ENCODE data around the gene SH3BGRL2. TPM values are rescaled to one million over a fixed set of nuclear protein-coding genes. Genes with fewer than 3 reads are reported as not detected.

Gene SH3BGRL2
- total RNA-seq = 26.1 TPM

DNA sequence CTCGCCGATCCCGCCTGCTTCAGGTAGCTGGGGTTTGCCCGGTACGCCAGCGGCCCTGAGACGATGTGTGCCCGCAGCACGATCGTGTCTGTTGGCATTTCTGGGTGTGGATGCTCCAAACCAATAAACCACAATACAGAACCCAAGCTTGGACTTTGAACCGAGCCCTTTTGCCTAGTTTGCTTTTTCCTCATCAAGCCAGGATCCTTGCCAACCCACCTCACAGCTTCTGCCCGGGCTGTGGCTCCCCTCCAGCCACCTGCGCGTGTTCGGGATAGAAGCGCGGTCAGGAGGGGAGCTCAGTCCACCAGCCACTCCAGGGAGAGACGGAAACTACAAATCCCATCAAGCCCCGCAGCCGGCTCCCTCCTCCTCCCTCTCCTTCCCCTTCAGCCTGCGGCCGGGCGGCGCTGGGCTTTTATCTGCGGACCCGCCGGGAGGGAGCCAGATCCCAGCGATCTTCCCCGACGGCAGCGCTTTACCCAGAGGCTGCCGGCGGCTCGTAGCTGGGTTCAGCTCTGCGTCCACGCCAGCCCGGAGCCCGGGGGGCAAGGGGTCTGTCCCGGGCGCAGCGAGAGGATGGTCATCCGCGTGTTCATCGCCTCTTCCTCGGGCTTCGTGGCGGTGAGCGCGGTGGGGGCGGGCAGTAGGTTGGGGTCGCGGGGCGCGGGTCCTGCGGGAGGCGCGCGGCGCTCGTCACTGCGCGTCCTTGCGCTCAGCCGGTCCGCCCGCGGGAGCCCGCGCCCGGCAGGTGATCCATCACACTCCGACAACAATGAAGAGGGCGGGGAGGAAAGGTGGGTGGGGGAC is at the start of gene SH3BGRL2:
TSS of gene SH3BGRL2 (plus strand) at position 447 of the 810 bp plus-strand sequence. CDS start at position 580, 133 bp downstream.
- H3K4me1 ChIP-seq (ENCODE audit: insufficient read depth, low read length) = peaks cover 12% of the 10 kb centered on the region
- H3K9me3 ChIP-seq (ENCODE audit: low read depth, low read length) = no peaks in the 10 kb centered on the region
- peaks cover 47% of the 10 kb centered on the region for H3K27me3 ChIP-seq (ENCODE audit: insufficient read depth, low read length)
- H3K4me3 ChIP-seq (ENCODE audit: low read length) = peak within 1 kb of the TSS; percentile 33

DNA sequence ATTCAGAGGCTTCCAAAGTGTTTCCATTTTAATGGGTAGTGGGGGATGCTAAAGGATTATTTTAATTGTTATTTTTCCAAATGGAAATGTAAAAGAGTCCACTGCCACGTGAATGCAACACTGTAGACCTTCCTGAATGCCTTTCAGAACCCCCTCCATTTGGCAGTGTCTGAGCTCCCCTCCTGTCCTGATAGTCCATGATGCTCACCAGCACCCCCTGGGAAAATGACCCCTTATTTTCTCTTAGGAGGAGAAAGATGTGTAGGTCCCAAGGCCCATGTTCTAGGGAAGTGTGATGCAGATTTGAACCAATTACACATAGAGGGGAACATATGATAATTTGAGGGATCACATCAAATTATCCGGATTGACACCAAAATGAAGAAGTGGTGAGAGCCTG is 46.8 kb upstream of the SH3BGRL2 start:
- no peaks in the 10 kb centered on the region for H3K27me3 ChIP-seq (ENCODE audit: insufficient read depth, low read length)
- H3K4me3 ChIP-seq (ENCODE audit: low read length) = no peak overlapping the region
- H3K9me3 ChIP-seq (ENCODE audit: low read depth, low read length) = no peaks in the 10 kb centered on the region
- H3K4me1 ChIP-seq (ENCODE audit: insufficient read depth, low read length) = no peaks in the 10 kb centered on the region

DNA sequence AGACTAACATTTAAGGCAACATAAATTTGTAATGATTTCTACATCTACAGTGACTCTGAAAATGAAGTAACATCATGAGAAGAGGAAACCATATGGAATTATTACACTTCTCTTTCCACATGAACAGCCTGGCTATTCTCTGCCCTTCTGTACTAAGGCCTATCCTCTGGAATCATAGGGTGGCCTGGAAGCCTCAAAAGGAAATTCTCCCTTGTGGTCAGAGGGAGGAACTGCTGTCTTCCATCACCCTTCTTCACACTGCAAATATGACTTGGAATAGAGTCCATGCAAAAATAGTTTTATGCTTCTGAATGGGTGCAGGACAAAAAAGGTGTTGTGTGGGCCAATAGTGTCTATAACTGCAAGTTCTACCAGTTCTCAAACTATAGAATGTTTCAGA is 44.6 kb upstream of the SH3BGRL2 start:
- H3K9me3 ChIP-seq (ENCODE audit: low read depth, low read length) = no peaks in the 10 kb centered on the region
- no peak overlapping the region for H3K4me3 ChIP-seq (ENCODE audit: low read length)
- no peaks in the 10 kb centered on the region for H3K4me1 ChIP-seq (ENCODE audit: insufficient read depth, low read length)
- H3K27me3 ChIP-seq (ENCODE audit: insufficient read depth, low read length) = no peaks in the 10 kb centered on the region

DNA sequence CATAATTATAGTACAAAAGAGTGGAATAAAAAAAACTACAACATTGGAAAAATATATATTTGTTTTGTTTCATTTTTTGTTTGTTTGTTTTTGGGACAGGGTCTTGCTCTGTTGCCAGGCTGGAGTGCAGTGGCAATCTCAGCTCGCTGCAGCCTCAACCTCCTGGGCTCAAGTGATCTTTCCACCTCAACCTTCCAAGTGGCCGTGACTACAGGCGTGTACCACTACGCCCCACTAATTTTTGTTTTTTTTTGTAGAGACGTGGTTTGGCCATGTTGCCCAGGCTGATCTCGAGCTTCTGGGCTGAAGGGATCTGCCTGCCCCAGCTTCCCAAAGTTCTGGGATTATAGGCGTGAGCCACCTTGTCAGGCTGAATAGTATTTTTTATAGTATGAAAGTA is 41.4 kb upstream of the SH3BGRL2 start:
- no peaks in the 10 kb centered on the region for H3K4me1 ChIP-seq (ENCODE audit: insufficient read depth, low read length)
- no peak overlapping the region for H3K4me3 ChIP-seq (ENCODE audit: low read length)
- no peaks in the 10 kb centered on the region for H3K9me3 ChIP-seq (ENCODE audit: low read depth, low read length)
- no peaks in the 10 kb centered on the region for H3K27me3 ChIP-seq (ENCODE audit: insufficient read depth, low read length)

DNA sequence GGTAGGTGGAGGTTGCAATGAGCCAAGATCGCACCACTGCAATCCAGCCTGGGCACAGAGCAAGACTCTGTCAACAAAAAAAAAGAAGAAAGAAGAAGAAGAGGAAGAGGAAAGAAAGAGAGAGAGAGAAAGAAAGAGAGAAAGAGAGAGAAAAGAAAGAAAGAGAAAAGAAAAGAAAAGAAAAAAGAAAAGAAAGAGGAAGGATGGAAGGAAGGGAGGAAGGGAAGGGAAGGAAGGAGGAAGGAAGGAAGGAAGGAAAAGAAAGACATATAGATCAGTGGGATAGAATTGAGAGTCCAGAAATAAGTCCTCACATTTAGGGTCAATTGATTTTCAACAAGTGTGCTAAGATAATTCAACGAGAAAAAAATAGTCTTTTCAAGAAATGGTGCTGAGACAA is 34.0 kb upstream of the SH3BGRL2 start:
- no peaks in the 10 kb centered on the region for H3K9me3 ChIP-seq (ENCODE audit: low read depth, low read length)
- H3K4me3 ChIP-seq (ENCODE audit: low read length) = no peak overlapping the region
- H3K27me3 ChIP-seq (ENCODE audit: insufficient read depth, low read length) = no peaks in the 10 kb centered on the region
- no peaks in the 10 kb centered on the region for H3K4me1 ChIP-seq (ENCODE audit: insufficient read depth, low read length)

DNA sequence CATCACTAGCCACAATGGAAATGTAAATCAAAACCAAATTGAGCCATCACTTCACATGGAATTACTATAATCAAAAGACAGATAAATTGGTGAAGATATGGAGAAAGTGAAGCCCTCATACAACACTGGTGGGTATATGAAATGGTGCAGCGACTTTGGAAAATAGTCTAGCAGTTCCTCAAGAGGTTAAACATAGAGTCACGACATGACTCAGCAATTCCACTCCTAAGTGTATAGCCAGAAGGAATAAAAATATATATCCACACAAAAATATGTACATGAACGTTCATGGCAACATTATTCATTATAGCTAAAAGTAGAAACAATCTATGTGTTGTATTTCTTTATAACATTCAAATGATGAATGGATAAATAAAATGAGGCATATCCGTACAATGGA is 33.1 kb upstream of the SH3BGRL2 start:
- Histone ChIP-seq H3K27me3 (ENCODE audit: insufficient read depth, low read length) (no peaks in the 10 kb centered on the region), H3K9me3 (ENCODE audit: low read depth, low read length) (no peaks in the 10 kb centered on the region), H3K4me3 (ENCODE audit: low read length) (no peak overlapping the region), H3K4me1 (ENCODE audit: insufficient read depth, low read length) (no peaks in the 10 kb centered on the region)

DNA sequence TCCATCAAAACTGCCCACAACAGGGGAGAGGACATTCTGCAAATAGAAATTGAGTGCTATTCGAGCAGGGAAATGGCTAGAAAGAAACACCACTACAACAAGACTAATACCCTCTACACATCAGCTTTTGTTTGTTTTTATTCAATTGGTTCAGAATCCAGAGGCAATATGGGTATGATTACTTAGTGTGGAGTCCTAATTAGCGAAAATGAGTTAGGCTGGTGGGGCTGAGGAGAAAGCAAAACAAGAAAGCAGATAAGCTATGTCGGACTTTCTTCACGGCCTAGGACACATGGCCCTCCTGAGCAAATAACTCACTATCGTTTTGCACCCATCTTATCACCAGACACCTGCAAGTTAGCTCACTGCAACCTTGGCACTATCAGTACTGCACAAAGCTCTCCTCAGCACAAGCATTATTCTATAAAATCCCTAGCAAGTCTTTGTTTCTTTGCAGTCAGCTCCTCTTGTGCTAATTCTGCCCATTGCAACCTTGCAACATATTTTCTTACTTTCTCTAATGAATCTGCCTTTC is 31.3 kb upstream of the SH3BGRL2 start:
- no peak overlapping the region for H3K4me3 ChIP-seq (ENCODE audit: low read length)
- no peaks in the 10 kb centered on the region for H3K9me3 ChIP-seq (ENCODE audit: low read depth, low read length)
- no peaks in the 10 kb centered on the region for H3K4me1 ChIP-seq (ENCODE audit: insufficient read depth, low read length)
- no peaks in the 10 kb centered on the region for H3K27me3 ChIP-seq (ENCODE audit: insufficient read depth, low read length)

DNA sequence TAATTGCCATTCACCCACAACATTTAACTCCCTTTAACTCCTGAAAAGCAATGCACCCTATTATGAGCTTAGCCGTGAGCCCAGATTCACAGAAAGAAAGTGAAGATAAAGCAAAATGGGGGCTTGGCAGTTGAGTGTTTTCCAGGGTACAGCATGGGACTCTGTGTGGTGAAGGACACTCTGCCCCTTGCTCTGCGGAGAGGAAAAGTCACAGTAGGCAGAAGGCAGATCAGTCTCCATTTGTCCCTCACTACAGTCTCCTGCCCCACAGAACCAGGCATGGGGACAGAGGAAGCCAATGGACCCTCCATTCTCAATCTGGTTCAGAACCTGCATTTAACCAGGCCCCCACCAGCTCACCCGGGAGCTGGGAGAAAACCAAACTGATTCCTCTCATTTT is 30.8 kb upstream of the SH3BGRL2 start:
- H3K27me3 ChIP-seq (ENCODE audit: insufficient read depth, low read length) = no peaks in the 10 kb centered on the region
- H3K9me3 ChIP-seq (ENCODE audit: low read depth, low read length) = no peaks in the 10 kb centered on the region
- H3K4me3 ChIP-seq (ENCODE audit: low read length) = no peak overlapping the region
- H3K4me1 ChIP-seq (ENCODE audit: insufficient read depth, low read length) = no peaks in the 10 kb centered on the region

DNA sequence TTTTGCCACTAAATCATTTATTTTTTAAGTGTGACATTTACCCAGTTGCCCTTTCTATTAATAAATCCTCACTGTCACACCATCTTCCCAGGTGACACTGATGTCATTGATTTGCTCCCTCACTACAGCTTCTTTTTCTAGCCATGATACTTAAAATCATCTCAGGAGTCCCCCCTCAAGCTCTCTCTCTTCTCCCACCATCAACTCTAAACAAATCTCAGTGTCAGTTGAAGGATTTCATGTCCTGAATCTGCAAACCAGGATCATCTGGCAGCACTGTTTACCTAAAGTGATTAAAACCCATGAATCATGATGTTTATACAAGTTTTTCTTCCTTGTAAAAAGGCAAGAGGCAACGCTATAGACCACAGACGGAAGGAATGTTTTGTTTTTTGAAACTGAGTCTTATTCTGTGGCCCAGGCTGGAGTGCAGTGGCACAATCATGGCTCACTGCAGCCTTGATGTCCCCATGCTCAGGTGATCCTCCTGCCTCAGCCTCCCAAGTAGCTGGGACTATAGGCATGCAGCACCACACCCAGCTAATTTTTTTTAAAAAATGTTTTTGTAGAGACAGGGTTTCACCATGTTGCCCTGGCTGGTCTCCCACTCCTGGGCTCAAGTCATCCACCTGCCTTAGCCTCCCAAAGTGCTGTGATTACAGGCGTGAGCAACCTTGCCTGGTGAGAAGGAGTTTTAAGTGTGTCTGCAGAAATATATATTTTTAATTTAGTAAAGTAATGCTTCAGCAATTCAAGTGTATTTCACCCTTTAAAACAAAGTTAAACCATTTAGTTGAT is 30.1 kb upstream of the SH3BGRL2 start:
- Histone ChIP-seq H3K4me1 (ENCODE audit: insufficient read depth, low read length) (no peaks in the 10 kb centered on the region), H3K9me3 (ENCODE audit: low read depth, low read length) (no peaks in the 10 kb centered on the region), H3K27me3 (ENCODE audit: insufficient read depth, low read length) (no peaks in the 10 kb centered on the region), H3K4me3 (ENCODE audit: low read length) (no peak overlapping the region)

DNA sequence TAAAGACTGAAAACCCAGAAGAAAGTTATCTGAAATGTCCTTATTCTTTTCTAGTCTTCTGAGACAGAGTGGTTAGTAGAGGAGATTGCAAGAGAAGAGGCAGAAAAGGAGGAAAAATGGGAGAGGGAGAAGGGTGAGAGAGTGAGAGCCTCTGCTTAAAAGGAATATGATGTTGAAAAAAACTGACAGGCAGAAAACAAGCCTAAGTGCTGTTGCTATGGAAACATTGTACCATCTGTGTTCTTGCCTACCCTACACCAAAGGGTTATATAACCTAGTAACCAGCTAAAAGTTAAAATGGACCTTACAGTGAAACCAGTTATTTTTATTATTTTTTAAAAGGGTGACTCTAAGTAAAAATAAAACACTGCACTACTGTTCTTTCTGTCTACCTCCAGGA is 28.3 kb upstream of the SH3BGRL2 start:
- Histone ChIP-seq H3K4me1 (ENCODE audit: insufficient read depth, low read length) (no peaks in the 10 kb centered on the region), H3K9me3 (ENCODE audit: low read depth, low read length) (no peaks in the 10 kb centered on the region), H3K4me3 (ENCODE audit: low read length) (no peak overlapping the region), H3K27me3 (ENCODE audit: insufficient read depth, low read length) (no peaks in the 10 kb centered on the region)

DNA sequence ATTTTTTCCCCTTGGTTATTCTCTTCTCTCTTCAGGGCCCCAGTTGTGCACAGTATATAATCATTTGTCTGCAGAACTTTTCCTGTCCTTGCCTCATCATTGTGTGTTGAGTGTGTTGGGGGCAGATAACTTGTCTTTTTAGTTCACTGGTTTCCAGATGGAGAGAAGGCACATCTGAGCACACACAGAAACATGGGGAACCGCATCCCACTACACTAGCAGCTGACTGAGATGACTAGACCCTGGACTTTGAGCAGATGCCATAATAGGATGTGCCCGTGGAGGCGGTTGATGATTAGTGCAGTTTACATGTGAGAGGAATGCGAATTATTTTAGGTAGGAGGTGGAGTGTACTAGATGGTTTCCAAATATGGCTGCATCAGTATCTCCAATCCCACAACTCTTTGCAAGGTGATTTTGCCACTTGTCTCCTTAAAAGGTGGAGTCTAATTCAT is 26.5 kb upstream of the SH3BGRL2 start:
- no peaks in the 10 kb centered on the region for H3K4me1 ChIP-seq (ENCODE audit: insufficient read depth, low read length)
- H3K27me3 ChIP-seq (ENCODE audit: insufficient read depth, low read length) = no peaks in the 10 kb centered on the region
- H3K4me3 ChIP-seq (ENCODE audit: low read length) = no peak overlapping the region
- no peaks in the 10 kb centered on the region for H3K9me3 ChIP-seq (ENCODE audit: low read depth, low read length)

DNA sequence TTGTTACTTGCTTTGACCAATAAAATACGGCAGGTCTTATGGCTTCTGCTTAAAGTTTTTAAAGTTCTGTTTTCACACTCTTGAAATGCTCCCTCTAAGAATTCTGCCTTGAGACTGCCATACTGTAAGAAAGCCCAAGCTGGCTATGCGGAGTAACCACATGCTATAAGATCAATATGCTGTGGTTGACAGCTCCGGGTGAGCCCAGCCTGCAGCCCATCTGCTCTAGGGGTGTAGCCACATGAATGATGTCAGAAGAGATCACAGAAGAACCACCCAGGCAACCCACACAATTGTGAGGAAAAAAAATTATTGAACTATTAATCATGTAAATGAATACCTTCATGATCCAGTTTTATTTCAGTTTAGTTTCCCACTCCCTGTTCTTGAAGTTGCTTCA is 26.1 kb upstream of the SH3BGRL2 start:
- no peaks in the 10 kb centered on the region for H3K9me3 ChIP-seq (ENCODE audit: low read depth, low read length)
- H3K4me3 ChIP-seq (ENCODE audit: low read length) = no peak overlapping the region
- H3K4me1 ChIP-seq (ENCODE audit: insufficient read depth, low read length) = no peaks in the 10 kb centered on the region

DNA sequence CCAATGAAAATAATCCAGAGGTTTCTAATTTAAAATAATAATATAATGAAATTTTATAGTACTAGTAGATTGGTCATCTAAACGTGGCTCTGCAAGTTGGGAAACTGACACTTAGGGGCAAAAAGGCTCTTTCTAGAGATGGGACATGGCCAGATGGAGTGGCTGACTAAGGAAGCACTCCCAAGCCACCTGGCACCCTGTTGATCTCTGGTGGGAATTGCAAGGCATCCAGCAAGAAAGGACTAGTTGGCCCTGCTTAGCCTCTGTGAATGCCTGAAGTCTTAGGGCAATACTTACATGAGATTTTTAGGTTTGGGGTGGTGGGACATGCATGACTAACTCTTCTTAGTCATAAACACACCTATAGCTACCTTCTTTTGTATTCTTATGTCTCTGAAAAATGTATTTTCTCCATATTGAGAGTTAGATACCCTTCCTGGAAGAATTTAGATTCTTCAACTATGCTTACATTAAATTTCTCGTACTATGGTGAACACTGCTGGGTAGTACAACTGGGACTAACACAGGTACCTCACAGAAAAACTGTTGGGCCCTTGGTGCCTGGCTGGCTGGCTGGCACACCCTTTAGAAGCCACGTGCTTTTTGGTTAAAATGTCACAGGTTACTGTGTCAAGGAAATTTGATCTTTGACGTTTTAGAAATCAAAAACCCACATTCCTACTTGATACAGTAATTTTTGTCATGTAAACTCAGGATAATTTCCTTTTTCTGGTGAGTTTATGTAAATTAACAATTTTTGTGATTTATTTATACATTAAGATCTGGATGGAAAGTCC is 25.0 kb upstream of the SH3BGRL2 start:
- Histone ChIP-seq H3K9me3 (ENCODE audit: low read depth, low read length) (no peaks in the 10 kb centered on the region), H3K27me3 (ENCODE audit: insufficient read depth, low read length) (no peaks in the 10 kb centered on the region), H3K4me3 (ENCODE audit: low read length) (no peak overlapping the region), H3K4me1 (ENCODE audit: insufficient read depth, low read length) (no peaks in the 10 kb centered on the region)

More for the DNA sequence above, 26.1 kb upstream of the SH3BGRL2 start:
- no peaks in the 10 kb centered on the region for H3K27me3 ChIP-seq (ENCODE audit: insufficient read depth, low read length)

DNA sequence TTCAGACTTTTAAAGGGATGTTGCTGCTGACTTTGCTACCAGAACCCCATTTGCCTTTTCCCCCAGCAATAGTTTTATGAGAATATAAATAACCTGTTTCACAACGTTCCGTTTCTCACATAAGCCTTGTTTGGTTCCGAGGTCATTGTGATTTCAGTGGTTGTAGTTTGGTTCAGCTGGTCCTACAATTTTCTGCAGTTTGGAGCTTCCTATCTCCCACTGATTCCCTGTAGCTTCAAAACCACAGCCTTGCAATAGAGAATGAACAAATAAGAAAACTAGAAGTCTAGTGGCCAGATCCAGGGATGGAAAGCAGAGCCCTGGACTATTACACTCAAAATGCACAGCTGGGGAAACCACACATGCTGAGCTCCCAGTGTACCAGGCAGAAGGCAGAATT is 24.1 kb upstream of the SH3BGRL2 start:
- Histone ChIP-seq H3K4me1 (ENCODE audit: insufficient read depth, low read length) (no peaks in the 10 kb centered on the region), H3K4me3 (ENCODE audit: low read length) (no peak overlapping the region), H3K9me3 (ENCODE audit: low read depth, low read length) (no peaks in the 10 kb centered on the region), H3K27me3 (ENCODE audit: insufficient read depth, low read length) (no peaks in the 10 kb centered on the region)
